GM12878 (cell line): ENCODE data around the gene CLEC4G. TPM values are rescaled to one million over a fixed set of nuclear protein-coding genes. Genes with fewer than 3 reads are reported as not detected.

Experiments
- CHD1 ChIP-seq: IDR thresholded peaks from 2 replicates; pipeline ENCODE4 v1.6.1; 2012; ENCODE audit warnings: low read depth, low read length, improper control_type of control experiment
- CUX1 ChIP-seq: IDR thresholded peaks from 2 replicates; pipeline ENCODE4 v1.6.1; 2012; ENCODE audit warnings: improper control_type of control experiment, low read depth, low read length; ENCODE audit not compliant: insufficient replicate concordance
- IKZF1 ChIP-seq: fragments of 450-650 bp; conservative IDR thresholded peaks from 2 replicates; pipeline ENCODE4 v1.6.1; 2017; ENCODE audit warnings: antibody characterized with exemption, mild to moderate bottlenecking
- MTA3 ChIP-seq: IDR thresholded peaks from 2 replicates; pipeline ENCODE4 v1.6.1; 2012; ENCODE audit warnings: low read length, inconsistent platforms, borderline replicate concordance
- MYB ChIP-seq: fragments of 150-350 bp; IDR thresholded peaks from 2 replicates; pipeline ENCODE4 v1.6.1; 2014; ENCODE audit warnings: mild to moderate bottlenecking, low read depth, low read length, borderline replicate concordance
- NFXL1 ChIP-seq: fragments of 450-650 bp; IDR thresholded peaks from 2 replicates; pipeline ENCODE4 v1.6.1; 2017; ENCODE audit warnings: antibody characterized with exemption, mild to moderate bottlenecking, borderline replicate concordance
- RAD51 ChIP-seq: fragments of 450-650 bp; IDR thresholded peaks from 2 replicates; pipeline ENCODE4 v1.6.1; 2016; ENCODE audit warnings: moderate library complexity, mild to moderate bottlenecking, inconsistent platforms
- RB1 ChIP-seq: fragments of 450-650 bp; formaldehyde crosslinking; IDR thresholded peaks from 2 replicates; pipeline ENCODE4 v1.6.1; 2017; ENCODE audit warnings: mild to moderate bottlenecking, borderline replicate concordance
- RCOR1 ChIP-seq: conservative IDR thresholded peaks from 2 replicates; pipeline ENCODE4 v1.6.1; 2012; ENCODE audit warnings: low read depth, low read length, improper control_type of control experiment
- RUNX3 ChIP-seq: IDR thresholded peaks from 2 replicates; pipeline ENCODE4 v1.6.1; 2012; ENCODE audit warnings: low read length, inconsistent platforms
- SMC3 ChIP-seq: IDR thresholded peaks from 2 replicates; pipeline ENCODE4 v1.6.1; 2011; ENCODE audit warnings: low read length, improper control_type of control experiment, borderline replicate concordance
- STAT1 ChIP-seq: fragments of 450-650 bp; conservative IDR thresholded peaks from 2 replicates; pipeline ENCODE4 v1.6.1; 2014; ENCODE audit warnings: antibody characterized with exemption, mild to moderate bottlenecking
- STAT3 ChIP-seq: IDR thresholded peaks from 2 replicates; pipeline ENCODE4 v1.6.1; 2011; ENCODE audit warnings: low read depth, low read length, improper control_type of control experiment
- TAF1 ChIP-seq: IDR thresholded peaks from 2 replicates; pipeline ENCODE4 v1.6.1; 2011; ENCODE audit warnings: mild to moderate bottlenecking, low read depth, low read length, borderline replicate concordance
- polyA plus RNA-seq, 11 experiments: library from polyadenylated mRNA; depleted of rRNA in 4 of 11; unstranded in 6 of 11; stranded (reverse) in 5 of 11; fragments of >200 nt; fragmentation: Nextera tagmentation in 4 of 11; fragmentation: Illumina TruSeq in 1 of 11; extraction: Ambion mirVana in 4 of 11; extraction: Trizol in 1 of 11; gene quantifications; 1 replicate in 1 of 11; 2 replicates in 10 of 11; pipeline versions ENCODE4 v1.2.1 to v1.2.3, GENCODE V29; 2011 to 2016; ENCODE audit warnings: inconsistent platforms in 2 of 11, missing spikeins in 2 of 11, low read depth in 1 of 11
- total RNA-seq, 4 experiments: library from RNA; depleted of rRNA in 3 of 4; stranded (reverse); fragments of >200 nt in 3 of 4; fragmentation: Illumina TruSeq in 1 of 4; extraction: Trizol in 1 of 4; gene quantifications; 2 replicates each; pipeline versions ENCODE4 v1.2.1 to v1.2.3, GENCODE V29; 2013 to 2021
- TF ChIP-seq, protein P1 (sequence below): fragments of 450-650 bp; IDR thresholded peaks from 2 replicates; pipeline ENCODE4 v1.6.1; 2017; ENCODE audit warnings: mild to moderate bottlenecking, low read depth, inconsistent platforms; ENCODE audit not compliant: poor library complexity, severe bottlenecking
- TF ChIP-seq, protein P2 (sequence below): fragments of 450-650 bp; IDR thresholded peaks from 2 replicates; pipeline ENCODE4 v1.6.1; 2017; ENCODE audit warnings: mild to moderate bottlenecking, moderate library complexity

Gene CLEC4G
- total and polyA plus RNA-seq, 10 of the 15 experiments (the other 5 are each of a cell fraction or from before 2014, with no cell fraction given), result 0.04 TPM; not detected in 9

DNA sequence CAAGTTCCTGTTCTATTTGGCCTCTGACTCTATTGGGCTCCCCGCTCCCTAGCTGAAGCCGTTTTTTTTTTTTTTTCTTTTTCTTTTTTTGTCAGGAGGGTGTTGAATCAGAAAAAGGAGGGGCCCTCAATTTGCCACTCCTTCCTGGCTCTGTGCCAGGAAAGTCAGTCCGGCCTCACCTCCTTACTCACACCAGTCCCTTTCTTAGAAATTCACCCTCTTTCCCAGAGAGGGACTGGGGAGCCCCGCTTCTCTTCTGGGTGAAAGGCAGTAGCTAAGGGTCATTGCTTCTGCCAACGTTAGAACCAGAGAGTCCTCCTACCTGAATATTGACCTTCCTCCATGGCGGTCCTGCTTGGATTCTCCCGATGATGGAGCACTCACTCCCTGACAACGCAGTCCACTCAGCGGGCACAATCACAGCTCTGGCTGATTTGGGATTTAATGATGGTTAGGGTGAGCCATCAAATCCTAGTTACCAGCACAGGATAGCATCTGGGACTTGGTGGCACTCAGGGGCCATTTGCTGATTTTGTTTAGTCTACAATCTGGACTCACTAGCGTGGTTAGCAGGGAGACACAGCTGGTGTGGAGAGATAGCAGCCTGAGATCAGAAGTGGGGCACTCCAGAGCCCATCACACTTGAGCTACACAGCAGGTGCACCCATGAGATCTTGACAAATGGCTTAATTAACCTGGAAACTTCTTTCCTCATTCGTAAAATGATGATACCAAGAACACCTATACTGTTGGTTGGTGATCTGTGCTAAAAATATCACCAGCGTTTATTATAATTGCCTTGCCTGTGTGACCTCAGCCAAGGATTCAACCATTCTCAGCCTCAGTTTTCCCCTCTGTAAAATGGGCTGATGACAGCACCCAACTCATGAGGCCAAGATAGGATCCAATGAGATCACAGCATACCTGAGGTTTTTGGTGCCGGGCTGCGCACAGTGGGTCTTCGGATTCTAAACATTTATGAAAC lies 32.2 kb downstream of the CLEC4G start (continued):
- TF ChIP-seq TAF1 (peak; percentile 16; the same call in 1 of the 2 replicates), MYB (no peak), STAT1 (no peak), CHD1 (peak; percentile 42; the same call in 1 of the 2 replicates), RCOR1 (0 out of 2 replicates have a peak, but pooled peaks have one; percentile 40), RB1 (no peak), IKZF1 (peak; percentile 68), CUX1 (no peak), RUNX3 (peak; percentile 36), MTA3 (0 out of 2 replicates have a peak, but pooled peaks have one; percentile 22), STAT3 (no peak), SMC3 (peak; percentile 3; the same call in 1 of the 2 replicates), NFXL1 (no peak), RAD51 (no peak)
- TF ChIP-seq, protein P1, sequence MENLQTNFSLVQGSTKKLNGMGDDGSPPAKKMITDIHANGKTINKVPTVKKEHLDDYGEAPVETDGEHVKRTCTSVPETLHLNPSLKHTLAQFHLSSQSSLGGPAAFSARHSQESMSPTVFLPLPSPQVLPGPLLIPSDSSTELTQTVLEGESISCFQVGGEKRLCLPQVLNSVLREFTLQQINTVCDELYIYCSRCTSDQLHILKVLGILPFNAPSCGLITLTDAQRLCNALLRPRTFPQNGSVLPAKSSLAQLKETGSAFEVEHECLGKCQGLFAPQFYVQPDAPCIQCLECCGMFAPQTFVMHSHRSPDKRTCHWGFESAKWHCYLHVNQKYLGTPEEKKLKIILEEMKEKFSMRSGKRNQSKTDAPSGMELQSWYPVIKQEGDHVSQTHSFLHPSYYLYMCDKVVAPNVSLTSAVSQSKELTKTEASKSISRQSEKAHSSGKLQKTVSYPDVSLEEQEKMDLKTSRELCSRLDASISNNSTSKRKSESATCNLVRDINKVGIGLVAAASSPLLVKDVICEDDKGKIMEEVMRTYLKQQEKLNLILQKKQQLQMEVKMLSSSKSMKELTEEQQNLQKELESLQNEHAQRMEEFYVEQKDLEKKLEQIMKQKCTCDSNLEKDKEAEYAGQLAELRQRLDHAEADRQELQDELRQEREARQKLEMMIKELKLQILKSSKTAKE, result peak; percentile 94
- TF ChIP-seq, protein P2, sequence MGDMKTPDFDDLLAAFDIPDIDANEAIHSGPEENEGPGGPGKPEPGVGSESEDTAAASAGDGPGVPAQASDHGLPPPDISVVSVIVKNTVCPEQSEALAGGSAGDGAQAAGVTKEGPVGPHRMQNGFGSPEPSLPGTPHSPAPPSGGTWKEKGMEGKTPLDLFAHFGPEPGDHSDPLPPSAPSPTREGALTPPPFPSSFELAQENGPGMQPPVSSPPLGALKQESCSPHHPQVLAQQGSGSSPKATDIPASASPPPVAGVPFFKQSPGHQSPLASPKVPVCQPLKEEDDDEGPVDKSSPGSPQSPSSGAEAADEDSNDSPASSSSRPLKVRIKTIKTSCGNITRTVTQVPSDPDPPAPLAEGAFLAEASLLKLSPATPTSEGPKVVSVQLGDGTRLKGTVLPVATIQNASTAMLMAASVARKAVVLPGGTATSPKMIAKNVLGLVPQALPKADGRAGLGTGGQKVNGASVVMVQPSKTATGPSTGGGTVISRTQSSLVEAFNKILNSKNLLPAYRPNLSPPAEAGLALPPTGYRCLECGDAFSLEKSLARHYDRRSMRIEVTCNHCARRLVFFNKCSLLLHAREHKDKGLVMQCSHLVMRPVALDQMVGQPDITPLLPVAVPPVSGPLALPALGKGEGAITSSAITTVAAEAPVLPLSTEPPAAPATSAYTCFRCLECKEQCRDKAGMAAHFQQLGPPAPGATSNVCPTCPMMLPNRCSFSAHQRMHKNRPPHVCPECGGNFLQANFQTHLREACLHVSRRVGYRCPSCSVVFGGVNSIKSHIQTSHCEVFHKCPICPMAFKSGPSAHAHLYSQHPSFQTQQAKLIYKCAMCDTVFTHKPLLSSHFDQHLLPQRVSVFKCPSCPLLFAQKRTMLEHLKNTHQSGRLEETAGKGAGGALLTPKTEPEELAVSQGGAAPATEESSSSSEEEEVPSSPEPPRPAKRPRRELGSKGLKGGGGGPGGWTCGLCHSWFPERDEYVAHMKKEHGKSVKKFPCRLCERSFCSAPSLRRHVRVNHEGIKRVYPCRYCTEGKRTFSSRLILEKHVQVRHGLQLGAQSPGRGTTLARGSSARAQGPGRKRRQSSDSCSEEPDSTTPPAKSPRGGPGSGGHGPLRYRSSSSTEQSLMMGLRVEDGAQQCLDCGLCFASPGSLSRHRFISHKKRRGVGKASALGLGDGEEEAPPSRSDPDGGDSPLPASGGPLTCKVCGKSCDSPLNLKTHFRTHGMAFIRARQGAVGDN, result peak; percentile 59
- TF ChIP-seq, all 136 proteins: peak for 33
